HepG2 (cell line): ENCODE measurements around the gene CITED2. TPM values are rescaled to one million over a fixed set of nuclear protein-coding genes. Genes with fewer than 3 reads are reported as not detected.

ENCODE experiments used
- AGO2 ChIP-seq: fragments of 200-400 bp; formaldehyde crosslinking; optimal IDR thresholded peaks from 2 replicates; pipeline ENCODE3; 2017; ENCODE audit warnings: mild to moderate bottlenecking, low read depth, low read length, moderate library complexity
- ARNT2 ChIP-seq: sonication (generic); formaldehyde crosslinking; IDR thresholded peaks from 2 replicates; pipeline ENCODE4 v1.8.0; 2022; ENCODE audit warnings: mild to moderate bottlenecking, low read depth, missing genetic modification reagents, moderate library complexity
- ATF3 ChIP-seq: sonication (generic); formaldehyde crosslinking; IDR thresholded peaks from 2 replicates; pipeline ENCODE4 v1.4.0; 2020; ENCODE audit warnings: missing genetic modification reagents
- DR1 ChIP-seq: sonication (generic); formaldehyde crosslinking; IDR thresholded peaks from 2 replicates; pipeline ENCODE4 v1.8.0; 2021; ENCODE audit warnings: mild to moderate bottlenecking, missing genetic modification reagents, inconsistent platforms
- JUND ChIP-seq: sonication (generic); formaldehyde crosslinking; IDR thresholded peaks from 2 replicates; pipeline ENCODE4 v1.8.0; 2022; ENCODE audit warnings: mild to moderate bottlenecking, missing genetic modification reagents
- KLF16 ChIP-seq, 2 experiments: sonication (generic) in 1 of 2; formaldehyde crosslinking in 1 of 2; IDR thresholded peaks; 2 replicates each; pipeline versions ENCODE4 v1.6.1 to v1.8.0; 2016 to 2023; ENCODE audit warnings: missing genetic modification reagents in 2 of 2, missing compliant biosample characterization in 1 of 2
- MZF1 ChIP-seq: sonication (generic); formaldehyde crosslinking; IDR thresholded peaks from 2 replicates; pipeline ENCODE4 v1.8.1; 2023; ENCODE audit warnings: mild to moderate bottlenecking, missing genetic modification reagents, borderline replicate concordance
- NFYC ChIP-seq: IDR thresholded peaks from 2 replicates; pipeline ENCODE4 v1.6.1; 2016; ENCODE audit warnings: missing genetic modification reagents, missing compliant biosample characterization
- PRDM15 ChIP-seq: sonication (generic); formaldehyde crosslinking; IDR thresholded peaks from 2 replicates; pipeline ENCODE4 v1.4.0; 2020; ENCODE audit warnings: missing genetic modification reagents
- SRSF4 ChIP-seq: fragments of 200-400 bp; formaldehyde crosslinking; IDR thresholded peaks from one replicate; pipeline ENCODE4 v1.6.1; 2018; ENCODE audit warnings: mild to moderate bottlenecking, low read depth, low read length, moderate library complexity; ENCODE audit not compliant: poor library complexity, severe bottlenecking
- STAG1 ChIP-seq: sonication (generic); formaldehyde crosslinking; IDR thresholded peaks from 2 replicates; pipeline ENCODE4 v1.4.0; 2020; ENCODE audit warnings: missing genetic modification reagents
- TAF15 ChIP-seq: fragments of 200-400 bp; formaldehyde crosslinking; IDR thresholded peaks from one replicate; pipeline ENCODE4 v1.6.1; 2018; ENCODE audit warnings: mild to moderate bottlenecking, low read depth, low read length; ENCODE audit not compliant: poor library complexity, severe bottlenecking
- TFDP2 ChIP-seq: sonication (generic); formaldehyde crosslinking; IDR thresholded peaks from 2 replicates; pipeline ENCODE4 v1.4.0; 2020; ENCODE audit warnings: missing genetic modification reagents
- ZBTB14 ChIP-seq: sonication (generic); formaldehyde crosslinking; IDR thresholded peaks from 2 replicates; pipeline ENCODE4 v1.4.0; 2020; ENCODE audit warnings: missing genetic modification reagents
- ZBTB49 ChIP-seq: sonication (generic); formaldehyde crosslinking; IDR thresholded peaks from 2 replicates; pipeline ENCODE4 v1.4.0; 2020; ENCODE audit warnings: missing genetic modification reagents, borderline replicate concordance
- ZNF441 ChIP-seq: sonication (generic); formaldehyde crosslinking; IDR thresholded peaks from 2 replicates; pipeline ENCODE4 v1.7.0; 2021; ENCODE audit warnings: missing genetic modification reagents, borderline replicate concordance
- ZSCAN5A ChIP-seq: sonication (generic); formaldehyde crosslinking; IDR thresholded peaks from 2 replicates; pipeline ENCODE4 v1.8.0; 2022; ENCODE audit warnings: mild to moderate bottlenecking, missing genetic modification reagents, borderline replicate concordance
- polyA plus RNA-seq, 8 experiments: library from polyadenylated mRNA; depleted of rRNA in 3 of 8; stranded (reverse) in 7 of 8; unstranded in 1 of 8; fragments of >200 nt; fragmentation: Illumina TruSeq in 4 of 8; extraction: Trizol in 4 of 8; gene quantifications; 2 replicates each; pipeline versions ENCODE4 v1.2.1 to v1.2.3, GENCODE V29; 2011 to 2016; ENCODE audit warnings: low read depth in 4 of 8, missing spikeins in 1 of 8, mixed read lengths in 1 of 8; ENCODE audit not compliant: insufficient read depth in 1 of 8
- total RNA-seq, 5 experiments: library from RNA; depleted of rRNA; stranded (reverse); fragments of >200 nt; fragmentation: Illumina TruSeq; extraction: Trizol; gene quantifications; 2 replicates each; pipeline ENCODE4 v1.2.3, GENCODE V29; 2016; ENCODE audit warnings: low read depth in 1 of 5

The CITED2 gene
- total and polyA plus RNA-seq, 2 of the 13 experiments (the other 11 are each of a cell fraction or from before 2014, with no cell fraction given) = 17.6 to 57.2 TPM

GRCh38 chr6:139373154-139373927, 1.1 kb downstream of the CITED2 start (continued):
- TF ChIP-seq ZBTB49 (CRISPR knock-in tag) (no peak), AGO2 (peak; percentile 89), DR1 (CRISPR knock-in tag) (peak; percentile 31; the same call in 1 of the 2 replicates), TFDP2 (CRISPR knock-in tag) (0 out of 2 replicates have a peak, but pooled peaks have one; percentile 23), ZSCAN5A (CRISPR knock-in tag) (no peak), NFYC (CRISPR knock-in tag) (no peak), ZNF441 (CRISPR knock-in tag) (peak; percentile 65; the same call in 1 of the 2 replicates), TAF15 (peak; percentile 78), ZBTB14 (CRISPR knock-in tag) (peak; percentile 26; the same call in 1 of the 2 replicates), KLF16 (CRISPR knock-in tag; IDR thresholded peaks at IDR 0.05) (0 out of 4 replicates have a peak, but pooled peaks of 1 of the 2 experiments have one; percentile 44), SRSF4 (no peak), JUND (0 out of 2 replicates have a peak, but pooled peaks have one; percentile 19), ARNT2 (CRISPR knock-in tag) (0 out of 2 replicates have a peak, but pooled peaks have one; percentile 22), STAG1 (CRISPR knock-in tag) (peak; percentile 77), PRDM15 (CRISPR knock-in tag) (peak; percentile 55; the same call in 1 of the 2 replicates), ATF3 (0 out of 2 replicates have a peak, but pooled peaks have one; percentile 13), MZF1 (CRISPR knock-in tag) (no peak)
